ENCODE measurements around the gene P3H1. TPM values are rescaled to one million over a fixed set of nuclear protein-coding genes. Genes with fewer than 3 reads are reported as not detected.

P3H1 gene
- total RNA-seq, 2 donors from 2014 or later = 34.5 to 45.7 TPM

GRCh38 chr1:42780176-42780575 lies 13.3 kb upstream of the P3H1 start:
- ATAC-seq = no peak
- Mint-ChIP-seq H3K27ac (peak overlapping the region; percentile 48 to 84), H3K36me3 (peaks cover 5 to 16% of the 10 kb centered on the region in 2 donors), H3K9me3 (no peaks in the 10 kb centered on the region)
- no peak for DNase-seq (ENCODE audit: low spot score in 2 of 2)

- Mint-ChIP-seq H3K27ac (peak overlapping the region; percentile 48 to 84), H3K9me3 (no peaks in the 10 kb centered on the region), H3K36me3 (peaks cover 10 to 16% of the 10 kb centered on the region in 2 donors)
- DNase-seq (ENCODE audit: low spot score in 2 of 2) (no peak), ATAC-seq (peak in 1 of 2 donors; percentile 79)
Measured at GRCh38 chr1:42779725-42780124, 12.9 kb upstream of the P3H1 start.

GRCh38 chr1:42777852-42778251 lies 11.0 kb upstream of the P3H1 start:
- ATAC-seq (peak; percentile 55 to 58), DNase-seq (ENCODE audit: low spot score in 2 of 2) (peak in 1 of 2 donors; percentile 34)
- peak overlapping the region; percentile 4 to 75 for H3K27ac Mint-ChIP-seq
- peaks cover 10 to 20% of the 10 kb centered on the region in 2 donors for H3K36me3 Mint-ChIP-seq
- H3K9me3 Mint-ChIP-seq = no peaks in the 10 kb centered on the region

- Mint-ChIP-seq H3K27ac (no peak overlapping the region), H3K36me3 (peaks cover 10 to 17% of the 10 kb centered on the region in 2 donors), H3K9me3 (no peaks in the 10 kb centered on the region)
- DNase-seq (ENCODE audit: low spot score in 2 of 2) = no peak
- ATAC-seq = no peak
Measured at GRCh38 chr1:42776502-42776901, 9.7 kb upstream of the P3H1 start.

- H3K36me3 Mint-ChIP-seq = peaks cover 11 to 16% of the 10 kb centered on the region in 2 donors
- ATAC-seq = no peak
- no peaks in the 10 kb centered on the region for H3K9me3 Mint-ChIP-seq
- DNase-seq (ENCODE audit: low spot score in 2 of 2) = no peak
- H3K27ac Mint-ChIP-seq = no peak overlapping the region
Measured at GRCh38 chr1:42774928-42775526, 8.2 kb upstream of the P3H1 start.

GRCh38 chr1:42773420-42773819 lies 6.6 kb upstream of the P3H1 start:
- Mint-ChIP-seq H3K36me3 (peaks cover 11 to 21% of the 10 kb centered on the region in 2 donors), H3K9me3 (no peaks in the 10 kb centered on the region), H3K27ac (peak overlapping the region in 1 of 2 donors; percentile 62)
- ATAC-seq = peak; percentile 39 to 58
- DNase-seq (ENCODE audit: low spot score in 2 of 2) = no peak

GRCh38 chr1:42769811-42770210 lies 3.0 kb upstream of the P3H1 start:
- Mint-ChIP-seq H3K9me3 (no peaks in the 10 kb centered on the region), H3K27ac (peak overlapping the region in 1 of 2 donors; percentile 2), H3K36me3 (peaks cover 6 to 21% of the 10 kb centered on the region in 2 donors)
- DNase-seq (ENCODE audit: low spot score in 2 of 2) (no peak), ATAC-seq (no peak)

- no peaks in the 10 kb centered on the region for H3K9me3 Mint-ChIP-seq
- ATAC-seq = no peak
- peak overlapping the region in 1 of 2 donors; percentile 50 for H3K27ac Mint-ChIP-seq
- no peak for DNase-seq (ENCODE audit: low spot score in 2 of 2)
- peaks cover 6 to 20% of the 10 kb centered on the region in 2 donors for H3K36me3 Mint-ChIP-seq
Measured at GRCh38 chr1:42768172-42768571, 1.3 kb upstream of the P3H1 start.

- ATAC-seq (peak in 1 of 2 donors; percentile 11), DNase-seq (ENCODE audit: low spot score in 2 of 2) (no peak)
- H3K27ac Mint-ChIP-seq = peak overlapping the region in 1 of 2 donors; percentile 88
- peaks cover 6 to 15% of the 10 kb centered on the region in 2 donors for H3K36me3 Mint-ChIP-seq
- H3K9me3 Mint-ChIP-seq = no peaks in the 10 kb centered on the region
Measured at GRCh38 chr1:42767510-42768000, 727 bp upstream of the P3H1 start.

GRCh38 chr1:42765832-42766740 lies 742 bp downstream of the P3H1 start:
- ATAC-seq (peak; percentile 17 to 25), DNase-seq (ENCODE audit: low spot score in 2 of 2) (peak in 1 of 2 donors; percentile 57)
- Mint-ChIP-seq H3K9me3 (no peaks in the 10 kb centered on the region), H3K36me3 (peaks cover 6 to 15% of the 10 kb centered on the region in 2 donors), H3K27ac (peak overlapping the region in 1 of 2 donors; percentile 65)

- Mint-ChIP-seq H3K27ac (no peak overlapping the region), H3K36me3 (peaks cover 0 to 8% of the 10 kb centered on the region in 2 donors), H3K9me3 (no peaks in the 10 kb centered on the region)
- no peak for DNase-seq (ENCODE audit: low spot score in 2 of 2)
- no peak for ATAC-seq
Measured at GRCh38 chr1:42765269-42765668, 1.6 kb downstream of the P3H1 start.

- Mint-ChIP-seq H3K27ac (peak overlapping the region in 1 of 2 donors; percentile 14), H3K9me3 (no peaks in the 10 kb centered on the region), H3K36me3 (no peaks in the 10 kb centered on the region)
- no peak for ATAC-seq
- no peak for DNase-seq (ENCODE audit: low spot score in 2 of 2)
Measured at GRCh38 chr1:42762269-42762668, 4.6 kb downstream of the P3H1 start.

GRCh38 chr1:42761567-42761966 lies 5.3 kb downstream of the P3H1 start:
- H3K27ac Mint-ChIP-seq = no peak overlapping the region
- H3K9me3 Mint-ChIP-seq = no peaks in the 10 kb centered on the region
- ATAC-seq (no peak), DNase-seq (ENCODE audit: low spot score in 2 of 2) (no peak)
- peaks cover 0 to 4% of the 10 kb centered on the region in 2 donors for H3K36me3 Mint-ChIP-seq

- Mint-ChIP-seq H3K9me3 (no peaks in the 10 kb centered on the region), H3K27ac (no peak overlapping the region), H3K36me3 (peaks cover 4% of the 10 kb centered on the region in 2 donors)
- DNase-seq (ENCODE audit: low spot score in 2 of 2) (no peak), ATAC-seq (no peak)
Measured at GRCh38 chr1:42759114-42759513, 7.7 kb downstream of the P3H1 start.

- Mint-ChIP-seq H3K36me3 (peaks cover 4% of the 10 kb centered on the region in 2 donors), H3K27ac (no peak overlapping the region), H3K9me3 (no peaks in the 10 kb centered on the region)
- DNase-seq (ENCODE audit: low spot score in 2 of 2) (no peak), ATAC-seq (no peak)
Measured at GRCh38 chr1:42758641-42759040, 8.2 kb downstream of the P3H1 start.

- H3K36me3 Mint-ChIP-seq = peaks cover 4 to 9% of the 10 kb centered on the region in 2 donors
- no peaks in the 10 kb centered on the region for H3K9me3 Mint-ChIP-seq
- ATAC-seq (no peak), DNase-seq (ENCODE audit: low spot score in 2 of 2) (no peak)
- no peak overlapping the region for H3K27ac Mint-ChIP-seq
Measured at GRCh38 chr1:42757892-42758275, 8.9 kb downstream of the P3H1 start.
